HG02943 (cell line): ENCODE results near the gene CTAGE6.
"Not testable (repeated sequence)": the region's sequence is repeated elsewhere in the genome, so short reads cannot be mapped to it uniquely, and the experiment has no call there.

ENCODE experiments used
- ATAC-seq: cut with Tn5 transposase; IDR thresholded peaks from one replicate; pipeline ENCODE4 v1.9.1; 2021; ENCODE audit warnings: mild to moderate bottlenecking, low read depth, moderate library complexity; ENCODE audit not compliant: unreplicated experiment

The CTAGE6 gene

DNA sequence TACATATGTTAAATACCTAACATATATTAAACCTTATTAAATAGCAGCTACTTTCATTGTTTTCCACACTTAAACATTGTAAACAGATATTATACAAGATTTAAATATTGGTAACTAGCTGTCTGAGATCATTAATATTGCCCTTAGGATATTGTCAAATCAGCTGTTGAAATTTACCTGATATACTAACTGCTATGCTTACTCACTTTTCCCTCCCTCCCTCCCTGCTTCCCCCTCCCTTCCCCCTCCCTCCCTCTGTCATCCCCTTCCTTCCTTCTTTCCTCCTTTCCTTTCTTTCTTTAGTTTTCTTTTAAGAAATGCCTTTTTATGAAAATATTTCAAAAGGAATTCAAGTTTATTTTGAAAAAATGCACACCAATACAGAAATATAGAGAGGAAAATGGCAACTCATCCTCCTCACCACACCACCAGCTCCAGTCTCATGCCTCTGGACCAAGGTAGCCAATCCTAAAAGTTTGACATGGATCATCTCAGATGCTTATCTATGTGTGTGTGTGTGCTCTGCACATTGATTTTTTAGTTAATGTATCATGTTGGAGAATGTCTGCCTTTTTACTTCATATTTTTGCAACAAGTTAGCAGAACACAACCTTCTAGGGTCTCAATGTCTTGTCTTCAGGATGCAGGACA is 41.8 kb downstream of the CTAGE6 start:
- not testable (repeated sequence) for ATAC-seq

DNA sequence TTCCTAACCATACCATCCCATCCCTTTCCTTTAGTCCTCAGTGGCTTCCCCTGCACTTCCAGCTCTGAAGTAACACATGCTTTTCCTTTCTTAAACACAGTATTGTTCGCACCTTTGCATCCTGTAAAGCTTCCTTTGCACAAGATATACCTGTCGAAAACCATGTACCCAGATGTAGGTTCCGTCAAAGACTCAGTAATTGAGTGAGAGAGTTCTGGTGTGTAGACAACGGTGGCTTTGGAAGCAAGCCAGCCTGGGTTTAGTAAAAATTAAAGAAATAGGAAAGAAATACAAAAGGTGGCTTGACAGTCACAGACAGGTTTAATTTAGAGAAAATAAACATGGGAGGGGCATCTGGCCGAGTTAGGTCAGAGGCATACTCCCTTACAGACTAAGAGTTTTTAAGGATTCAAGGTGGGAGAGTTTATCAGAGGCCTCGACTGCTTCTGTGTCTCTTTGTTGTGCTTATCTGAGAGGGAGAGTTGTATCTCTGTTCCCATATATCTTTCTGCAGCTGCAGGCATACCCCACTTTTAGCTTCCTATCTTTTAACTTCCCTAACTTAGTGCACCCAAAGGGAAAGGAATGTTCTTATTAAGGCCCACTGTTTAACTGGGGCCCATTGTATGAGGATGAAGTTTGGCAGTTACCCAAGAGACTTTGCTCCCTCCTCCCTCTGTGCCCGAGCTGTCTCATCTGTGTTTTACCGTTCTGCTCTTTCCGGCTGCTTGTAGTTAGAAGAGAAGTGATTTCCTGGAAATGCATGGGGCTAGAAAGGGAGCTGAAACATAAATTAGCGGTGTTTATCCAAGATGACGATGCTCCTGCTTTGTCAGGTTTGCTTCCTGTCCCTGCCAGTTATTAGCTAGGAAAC is 42.7 kb downstream of the CTAGE6 start:
- not testable (repeated sequence) for ATAC-seq

DNA sequence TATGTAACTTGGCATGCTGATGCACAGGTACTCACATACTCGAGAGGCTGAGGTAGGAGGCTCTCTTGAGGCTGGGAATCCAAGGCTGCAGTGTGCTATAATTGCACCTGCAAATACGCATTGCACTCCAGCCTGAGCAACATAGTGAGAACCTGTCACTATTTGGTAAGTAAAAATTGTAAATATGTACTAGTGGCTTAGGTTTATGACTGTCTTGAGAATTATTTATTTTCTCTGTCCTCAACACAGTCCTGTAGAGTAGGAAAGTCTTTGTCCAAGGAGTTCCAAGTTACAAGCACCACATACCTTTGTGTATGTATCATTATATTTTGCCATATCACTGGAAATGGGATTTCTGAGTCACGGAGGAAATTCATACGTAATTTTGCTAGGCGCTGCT is 45.1 kb downstream of the CTAGE6 start:
- not testable (repeated sequence) for ATAC-seq

DNA sequence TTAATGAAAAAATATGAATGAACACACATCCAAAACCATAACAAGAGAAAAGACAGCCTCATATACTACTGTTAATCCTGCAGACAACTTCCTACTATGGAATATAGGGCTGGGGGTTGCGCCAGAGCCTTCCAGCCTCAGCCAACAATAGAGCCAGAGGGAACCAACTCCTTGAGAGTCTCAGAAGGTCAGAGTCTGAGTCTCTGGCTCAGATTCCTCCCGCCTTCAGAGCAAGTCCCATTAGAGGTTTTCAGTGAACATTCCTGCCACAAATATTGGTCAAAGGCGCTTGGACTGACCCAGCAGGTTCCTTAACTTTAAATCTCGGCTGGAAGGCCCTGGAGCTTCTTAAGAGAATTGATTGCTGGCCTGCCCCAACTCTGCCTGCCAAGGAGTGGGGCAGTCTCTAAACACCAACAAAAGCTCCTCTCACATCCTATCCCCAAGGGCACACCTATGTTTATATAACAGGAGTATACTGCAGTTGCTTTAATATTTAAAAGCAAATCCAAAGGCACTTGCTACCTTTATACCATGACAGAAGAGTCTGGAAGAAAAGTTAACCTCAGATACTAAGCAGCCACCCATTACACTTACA is 45.7 kb downstream of the CTAGE6 start:
- ATAC-seq, result not testable (repeated sequence)

DNA sequence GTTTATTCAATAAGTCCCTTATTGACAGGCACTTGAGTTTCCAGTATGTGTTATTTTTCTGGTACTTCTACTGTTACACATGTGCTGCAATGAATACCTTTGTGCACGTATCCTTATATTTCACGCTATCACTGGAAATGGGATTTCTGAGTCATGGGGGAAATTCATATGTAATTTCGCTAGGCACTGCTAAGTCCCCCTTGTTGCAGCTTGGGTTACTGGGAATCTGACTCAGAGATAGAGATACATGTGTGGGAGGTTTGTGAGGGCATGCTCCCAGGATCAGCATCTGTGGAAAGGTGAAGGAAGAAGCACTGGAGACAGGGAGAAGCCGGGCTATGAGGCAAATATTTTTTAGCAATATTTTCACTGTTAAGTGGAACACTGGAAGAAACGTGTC is 47.6 kb downstream of the CTAGE6 start:
- not testable (repeated sequence) for ATAC-seq
